Choroid plexus epithelial cell (primary cell): Measurements from ENCODE around the gene POC5.
"Not testable (repeated sequence)": the region's sequence is repeated elsewhere in the genome, so short reads cannot be mapped to it uniquely, and the experiment has no call there.

Experiments
- DNase-seq: peaks from one replicate; pipeline ENCODE4 v3.0.0-alpha.2; 2010; ENCODE audit warnings: low read depth
- H3K4me3 ChIP-seq: 2 replicates; pipeline ENCODE4 v1.5.1; 2011; ENCODE audit warnings: low read depth, mild to moderate bottlenecking, control low read depth, low read length, moderate library complexity
- TF ChIP-seq, protein P1 (sequence below): conservative IDR thresholded peaks from 2 replicates; pipeline ENCODE4 v1.5.1; 2011; ENCODE audit warnings: low read depth, mild to moderate bottlenecking, control low read depth, inconsistent platforms, low read length, moderate library complexity

Gene POC5

DNA sequence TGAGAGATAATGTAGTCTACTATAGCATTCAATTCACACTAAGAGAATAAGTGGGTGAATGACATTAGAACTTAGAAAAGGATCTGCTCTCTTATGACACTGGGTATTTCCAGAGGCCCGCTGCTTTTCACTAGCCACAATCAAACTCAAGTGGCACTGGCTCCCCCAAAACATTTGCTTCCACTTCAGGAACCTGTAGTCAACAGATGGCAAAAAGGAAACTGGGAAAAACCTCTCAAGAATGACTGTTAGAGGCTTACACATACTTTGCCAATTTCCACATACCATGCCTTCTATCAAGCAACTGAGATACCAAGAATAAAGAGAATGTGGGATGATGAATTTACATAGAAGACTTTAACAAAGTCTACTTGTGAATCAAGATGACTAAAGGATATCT lies 11.2 kb downstream of the POC5 start:
- DNase-seq, result no peak
- TF ChIP-seq, protein P1, sequence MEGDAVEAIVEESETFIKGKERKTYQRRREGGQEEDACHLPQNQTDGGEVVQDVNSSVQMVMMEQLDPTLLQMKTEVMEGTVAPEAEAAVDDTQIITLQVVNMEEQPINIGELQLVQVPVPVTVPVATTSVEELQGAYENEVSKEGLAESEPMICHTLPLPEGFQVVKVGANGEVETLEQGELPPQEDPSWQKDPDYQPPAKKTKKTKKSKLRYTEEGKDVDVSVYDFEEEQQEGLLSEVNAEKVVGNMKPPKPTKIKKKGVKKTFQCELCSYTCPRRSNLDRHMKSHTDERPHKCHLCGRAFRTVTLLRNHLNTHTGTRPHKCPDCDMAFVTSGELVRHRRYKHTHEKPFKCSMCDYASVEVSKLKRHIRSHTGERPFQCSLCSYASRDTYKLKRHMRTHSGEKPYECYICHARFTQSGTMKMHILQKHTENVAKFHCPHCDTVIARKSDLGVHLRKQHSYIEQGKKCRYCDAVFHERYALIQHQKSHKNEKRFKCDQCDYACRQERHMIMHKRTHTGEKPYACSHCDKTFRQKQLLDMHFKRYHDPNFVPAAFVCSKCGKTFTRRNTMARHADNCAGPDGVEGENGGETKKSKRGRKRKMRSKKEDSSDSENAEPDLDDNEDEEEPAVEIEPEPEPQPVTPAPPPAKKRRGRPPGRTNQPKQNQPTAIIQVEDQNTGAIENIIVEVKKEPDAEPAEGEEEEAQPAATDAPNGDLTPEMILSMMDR, result no peak
- H3K4me3 ChIP-seq, result no peak overlapping the region

DNA sequence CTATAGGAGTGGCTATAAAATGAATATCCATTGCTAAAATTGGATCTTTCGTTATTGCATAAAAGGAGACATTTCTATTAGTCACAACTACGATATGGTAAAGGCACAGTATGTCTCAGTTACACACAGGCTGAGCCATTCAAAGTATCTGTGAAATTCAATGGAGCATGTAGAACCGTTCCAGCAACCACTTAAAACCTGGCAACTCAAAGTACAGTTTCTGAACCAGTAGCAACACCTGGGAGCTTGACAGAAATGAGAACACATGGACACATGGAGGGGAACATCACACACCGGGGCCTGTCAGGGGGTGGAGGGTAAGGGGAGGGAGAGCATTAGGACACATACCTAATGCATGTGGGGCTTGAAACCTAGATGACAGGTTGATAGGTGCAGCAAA lies 15.4 kb downstream of the POC5 start:
- no peak overlapping the region for H3K4me3 ChIP-seq
- TF ChIP-seq, protein P1, result no peak
- DNase-seq, result no peak

DNA sequence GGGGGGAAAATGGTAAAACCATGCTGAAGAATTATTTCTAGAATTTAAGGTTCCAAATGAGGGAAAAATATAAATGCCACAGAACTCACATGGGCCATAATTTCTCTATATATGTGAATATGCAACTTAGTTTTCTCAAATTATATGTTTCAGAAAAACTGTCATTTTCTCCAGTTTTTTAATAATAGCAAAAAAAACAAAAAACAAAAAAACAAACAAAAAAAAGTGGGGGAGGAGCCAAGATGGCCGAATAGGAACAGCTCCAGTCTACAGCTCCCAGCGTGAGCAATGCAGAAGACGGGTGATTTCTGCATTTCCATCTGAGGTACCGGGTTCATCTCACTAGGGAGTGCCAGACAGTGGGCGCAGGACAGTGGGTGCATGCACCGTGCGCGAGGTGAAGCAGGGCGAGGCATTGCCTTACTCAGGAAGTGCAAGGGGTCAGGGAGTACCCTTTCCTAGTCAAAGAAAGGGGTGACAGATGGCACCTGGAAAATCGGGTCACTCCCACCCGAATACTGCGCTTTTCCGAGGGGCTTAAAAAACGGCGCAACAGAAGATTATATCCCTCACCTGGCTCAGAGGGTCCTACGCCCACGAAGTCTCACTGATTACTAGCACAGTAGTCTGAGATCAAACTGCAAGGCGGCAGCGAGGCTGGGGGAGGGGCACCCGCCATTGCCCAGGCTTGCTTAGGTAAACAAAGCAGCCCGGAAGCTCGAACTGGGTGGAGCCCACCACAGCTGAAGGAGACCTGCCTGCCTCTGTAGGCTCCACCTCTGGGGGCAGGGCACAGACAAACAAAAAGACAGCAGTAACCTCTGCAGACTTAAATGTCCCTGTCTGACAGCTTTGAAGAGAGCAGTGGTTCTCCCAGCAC lies 21.5 kb downstream of the POC5 start:
- DNase-seq, H3K4me3 ChIP-seq: not testable (repeated sequence)

DNA sequence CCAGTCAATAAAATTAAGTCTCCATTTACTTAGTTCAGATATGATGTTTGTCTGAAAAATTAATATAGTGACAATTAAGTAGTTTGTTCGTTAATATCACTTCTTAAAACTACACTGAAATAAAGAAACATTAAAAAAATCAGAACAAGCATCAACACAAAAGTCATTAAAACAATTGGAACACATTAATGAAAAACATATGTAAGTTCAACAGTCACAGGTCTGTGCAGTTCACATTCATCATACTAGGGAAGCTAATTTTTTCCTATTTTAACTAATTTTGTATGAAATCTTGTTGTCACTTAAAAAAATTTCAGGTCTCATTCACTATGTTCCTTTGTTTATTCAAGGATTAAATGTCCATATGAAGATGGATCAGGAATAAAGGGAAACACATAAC lies 22.5 kb downstream of the POC5 start:
- TF ChIP-seq, protein P1, result no peak
- DNase-seq, result no peak

DNA sequence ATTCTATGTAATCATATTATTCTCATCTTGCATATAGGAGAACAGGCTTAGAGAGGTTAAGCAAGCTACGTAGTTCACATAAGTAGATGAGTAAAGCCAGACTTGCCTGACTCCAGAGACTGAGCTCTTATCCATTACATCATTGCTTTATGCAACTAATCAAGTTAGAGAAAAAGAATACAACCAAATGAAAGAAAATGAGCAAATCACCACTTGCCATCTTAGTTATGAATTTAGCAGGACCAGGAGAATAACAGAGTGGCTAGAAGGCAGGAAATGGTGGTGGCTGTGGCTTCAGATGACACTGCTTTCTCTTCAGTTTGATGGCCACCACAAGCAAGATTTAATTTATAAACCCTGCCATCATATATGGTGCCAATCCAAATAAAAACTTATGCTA lies 26.6 kb downstream of the POC5 start:
- no peak for DNase-seq
- H3K4me3 ChIP-seq, result no peak overlapping the region
- TF ChIP-seq, protein P1, result no peak

More for the DNA sequence above, 22.5 kb downstream of the POC5 start:
- no peak overlapping the region for H3K4me3 ChIP-seq

DNA sequence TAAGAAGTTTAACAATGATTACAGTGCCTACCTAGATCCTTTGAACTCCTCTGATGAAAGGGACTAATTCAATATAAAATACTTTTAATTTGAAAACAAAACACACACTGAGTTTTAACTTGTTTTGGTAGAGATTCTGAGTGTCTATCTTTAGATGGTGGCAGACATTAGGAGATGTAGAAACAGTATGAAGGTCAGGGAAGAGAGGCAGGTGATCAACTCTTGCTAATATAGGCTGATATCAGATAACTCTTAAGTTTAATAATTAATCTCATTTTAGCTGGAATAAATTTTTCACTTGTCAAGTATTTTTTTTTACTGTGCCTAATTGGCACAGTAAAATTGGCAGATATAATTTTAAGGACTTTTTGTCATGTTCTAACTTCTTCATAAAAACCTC lies 30.8 kb downstream of the POC5 start:
- TF ChIP-seq, protein P1, result no peak
- H3K4me3 ChIP-seq, result no peak overlapping the region
- no peak for DNase-seq

DNA sequence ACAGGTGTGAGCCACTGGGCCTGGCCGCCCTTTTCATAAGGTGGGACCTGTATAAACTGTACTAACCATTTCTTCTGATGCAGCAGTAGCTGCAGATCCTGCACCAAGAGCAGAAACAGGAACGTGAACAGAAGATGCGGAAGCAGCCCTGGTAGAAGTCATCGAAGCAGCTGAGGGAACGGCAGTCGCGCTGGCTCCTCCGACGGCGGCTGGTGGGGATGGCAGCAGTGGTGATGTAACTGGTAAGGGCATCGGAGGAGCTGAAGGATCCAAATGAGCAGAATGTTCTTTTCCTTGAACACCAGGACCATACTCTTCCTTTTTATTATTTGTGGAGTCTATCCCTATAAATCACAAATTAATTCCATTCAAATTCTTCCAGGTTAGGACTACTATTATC lies 32.1 kb downstream of the POC5 start:
- no peak for DNase-seq
- TF ChIP-seq, protein P1, result no peak
- H3K4me3 ChIP-seq, result no peak overlapping the region
